Skeletal muscle satellite cell (primary cell): Measurements from ENCODE around the gene GRAMD1B. TPM values are rescaled to one million over a fixed set of nuclear protein-coding genes. Genes with fewer than 3 reads are reported as not detected.

Experiments
- small RNA-seq: library from RNA; depleted of rRNA; stranded (forward); fragments of <200 nt; gene quantifications from one replicate; pipeline ENCODE3, GENCODE V24; 2012

GRAMD1B gene

Small RNA genes within 50 kb of the gene (small RNA-seq; reads per million reads assigned to genes)
- not detected for gene MIR4493
